B cell (primary cell): ENCODE data around the gene MAP1B. TPM values are rescaled to one million over a fixed set of nuclear protein-coding genes. Genes with fewer than 3 reads are reported as not detected.

Source experiments
- ATAC-seq: fragments of 200-7000 bp; cut with Tn5 transposase; one replicate; pipeline ENCODE4 v1.10.0; 2021; ENCODE audit warnings: low read depth, mild to moderate bottlenecking, moderate number of reproducible peaks, moderate library complexity
- CTCF ChIA-PET: fragments of 350-600 bp; sonication (Branson Sonifier 250); formaldehyde crosslinking; loops from one replicate; lab custom pipeline; 2021; ENCODE audit warnings: antibody characterized with exemption, inconsistent platforms; lab: Charles Lee
- POLR2A ChIA-PET: fragments of 350-600 bp; sonication (Branson Sonifier 250); formaldehyde crosslinking; loops from one replicate; lab custom pipeline; 2021; ENCODE audit warnings: antibody characterized with exemption; lab: Charles Lee
- DNase-seq: peaks from one replicate; pipeline ENCODE4 v3.0.0; 2013
- H2AFZ ChIP-seq: 2 replicates; pipeline ENCODE4 v1.6.1; 2012; ENCODE audit warnings: mild to moderate bottlenecking, low read depth, low read length; ENCODE audit not compliant: insufficient read depth, poor library complexity, severe bottlenecking
- H3K27ac ChIP-seq, 2 donors: 1 replicate in 1 of 2; 2 replicates in 1 of 2; pipeline ENCODE4 v1.5.1; 2012 to 2013; ENCODE audit warnings: low read length in 2 of 2, mild to moderate bottlenecking in 2 of 2, moderate library complexity in 1 of 2
- H3K27me3 ChIP-seq, 4 experiments: fragments of 200-600 bp in 1 of 4; sonication (generic) in 1 of 4; replicated peaks in 1 of 4; 1 replicate in 2 of 4; 2 replicates in 2 of 4; pipeline versions ENCODE4 v1.6.1 to v1.7.0; 2013 to 2016; ENCODE audit warnings: low read length in 3 of 4, mild to moderate bottlenecking in 2 of 4, mixed read lengths in 1 of 4, moderate library complexity in 1 of 4; ENCODE audit not compliant: insufficient read depth in 4 of 4, control insufficient read depth in 3 of 4; ENCODE audit errors: control extremely low read depth in 1 of 4
- H3K36me3 ChIP-seq, 2 experiments: replicated peaks in 1 of 2; 1 replicate in 1 of 2; 2 replicates in 1 of 2; pipeline versions ENCODE4 v1.6.1 to v1.7.1; 2013; ENCODE audit warnings: low read length in 1 of 2; ENCODE audit not compliant: insufficient read depth in 2 of 2, control insufficient read depth in 1 of 2; ENCODE audit errors: control extremely low read depth in 1 of 2, extremely low read depth in 1 of 2
- H3K4me1 ChIP-seq, 2 donors: fragments of 200-600 bp in 1 of 2; sonication (generic) in 1 of 2; 1 replicate in 1 of 2; 2 replicates in 1 of 2; pipeline versions ENCODE4 v1.5.1 to v1.6.1; 2013 to 2017; ENCODE audit warnings: low read length in 2 of 2; ENCODE audit not compliant: control insufficient read depth in 2 of 2, insufficient read depth in 2 of 2
- H3K4me2 ChIP-seq: replicated peaks from 2 replicates; pipeline ENCODE3; 2012; ENCODE audit warnings: mild to moderate bottlenecking, low read depth, low read length; ENCODE audit not compliant: poor library complexity, severe bottlenecking
- H3K4me3 ChIP-seq, 5 experiments: fragments of 200-600 bp in 1 of 5; sonication (generic) in 1 of 5; 1 replicate in 3 of 5; 2 replicates in 2 of 5; pipeline versions ENCODE4 v1.5.1 to v1.7.0; 2011 to 2016; ENCODE audit warnings: low read length in 4 of 5, mild to moderate bottlenecking in 4 of 5, low read depth in 2 of 5, control low read depth in 1 of 5, moderate library complexity in 1 of 5; ENCODE audit not compliant: insufficient read depth in 1 of 5; ENCODE audit errors: control extremely low read depth in 1 of 5, extremely low read depth in 1 of 5
- H3K79me2 ChIP-seq: fragments of 200-600 bp; sonication (generic); one replicate; pipeline ENCODE4 v1.6.0; 2016; ENCODE audit warnings: low read length; ENCODE audit not compliant: control insufficient read depth, insufficient read depth
- H3K9ac ChIP-seq: fragments of 200-600 bp; sonication (generic); 2 replicates; pipeline ENCODE4 v1.6.1; 2017; ENCODE audit warnings: mild to moderate bottlenecking, low read length, moderate library complexity
- H3K9me3 ChIP-seq, 3 donors: one replicate each; pipeline versions ENCODE4 v1.6.1 to v1.7.1; 2013; ENCODE audit warnings: low read length in 2 of 3; ENCODE audit not compliant: control insufficient read depth in 2 of 3, insufficient read depth in 1 of 3; ENCODE audit errors: control extremely low read depth in 1 of 3
- H4K20me1 ChIP-seq: 2 replicates; pipeline ENCODE4 v1.6.0; 2012; ENCODE audit warnings: mild to moderate bottlenecking, low read length; ENCODE audit not compliant: insufficient read depth, control insufficient read depth, poor library complexity, severe bottlenecking
- H3K27ac Mint-ChIP-seq: one replicate; pipeline ENCODE4 v1.8.0; 2021; ENCODE audit warnings: mixed read lengths
- H3K27me3 Mint-ChIP-seq: one replicate; pipeline ENCODE4 v1.8.0; 2021; ENCODE audit warnings: mixed read lengths
- H3K4me1 Mint-ChIP-seq: one replicate; pipeline ENCODE4 v1.8.0; 2021; ENCODE audit warnings: mixed read lengths
- H3K4me3 Mint-ChIP-seq: one replicate; pipeline ENCODE4 v1.8.0; 2021; ENCODE audit warnings: mixed read lengths
- H3K9me3 Mint-ChIP-seq: one replicate; pipeline ENCODE4 v1.8.0; 2022; ENCODE audit warnings: mixed read lengths; ENCODE audit not compliant: insufficient read depth
- EZH2 ChIP-seq: IDR thresholded peaks from 2 replicates; pipeline ENCODE4 v1.6.1; 2012; ENCODE audit warnings: borderline replicate concordance, low read depth, mild to moderate bottlenecking, moderate library complexity, low read length; ENCODE audit not compliant: insufficient read depth, poor library complexity, severe bottlenecking
- WGBS: methylation state at CpG from one replicate; pipeline ENCODE4 v1.1.5; 2013; ENCODE audit warnings: missing lambda C conversion rate; ENCODE audit not compliant: insufficient coverage; 5-methylcytosine and 5-hydroxymethylcytosine counted together
- intact Hi-C: fragments of 100-400 bp; cut with micrococcal nuclease; formaldehyde crosslinking; loops from one replicate; pipeline ENCODE4 v1.10.0; 2022
- polyA plus RNA-seq: library from polyadenylated mRNA; depleted of rRNA; stranded (reverse); fragments of >200 nt; gene quantifications from 2 replicates; pipeline ENCODE4 v1.2.3, GENCODE V29; 2012
- small RNA-seq: library from RNA; depleted of rRNA; stranded (forward); fragments of <200 nt; gene quantifications from one replicate; pipeline ENCODE3, GENCODE V24; 2012; ENCODE audit warnings: low replicate concordance, low read depth; ENCODE audit not compliant: insufficient read length
- total RNA-seq, 2 donors: library from RNA; stranded (reverse); fragments of 120-200 nt in 1 of 2; gene quantifications; 1 replicate in 1 of 2; 2 replicates in 1 of 2; pipeline versions ENCODE4 v1.2.3 to v1.2.4, GENCODE V29; 2013 to 2022
- TF ChIP-seq, protein P1 (sequence below): fragments of 200-600 bp; IDR thresholded peaks from one replicate; pipeline ENCODE4 v1.8.0; 2022; ENCODE audit warnings: antibody characterized with exemption, mild to moderate bottlenecking

MAP1B gene
- total and polyA plus RNA-seq, 2 donors (not counting 1 experiment from before 2014, with no cell fraction given), result 0.15 TPM; not detected in 1

DNA sequence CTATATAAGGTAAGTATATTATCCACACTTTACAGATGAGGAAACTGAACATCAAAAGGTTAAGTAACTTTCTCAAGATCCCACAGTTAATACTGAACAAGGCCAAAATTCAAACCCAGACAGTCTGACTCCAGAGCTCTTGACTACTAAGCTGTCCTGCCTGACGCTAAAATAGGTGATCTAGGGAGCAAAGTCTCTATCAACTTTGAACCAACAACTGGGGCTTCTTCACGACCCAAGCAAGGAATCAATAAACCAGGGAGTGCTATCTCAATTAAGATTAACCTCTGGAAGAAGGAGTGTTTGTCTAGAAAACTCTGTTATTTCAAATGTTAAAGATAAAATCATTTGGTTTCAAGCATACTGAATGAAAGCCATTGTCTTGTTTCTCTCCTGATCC is 148.4 kb downstream of the MAP1B start:
- H3K36me3 ChIP-seq, result peaks cover 7 to 11% of the 10 kb centered on the region in 2 experiments
- H3K9me3 ChIP-seq, result no peaks in the 10 kb centered on the region
- no peak for ATAC-seq
- POLR2A ChIA-PET, result no interaction called here
- no peak overlapping the region for H3K4me3 ChIP-seq
- H3K27me3 Mint-ChIP-seq, result no peaks in the 10 kb centered on the region
- no peak overlapping the region for H2AFZ ChIP-seq
- no peaks in the 10 kb centered on the region for H3K4me1 ChIP-seq
- no peak for DNase-seq
- H3K9me3 Mint-ChIP-seq, result no peaks in the 10 kb centered on the region
- 100% methylated on average over 1 of the region's 2 CpGs for WGBS
- TF ChIP-seq, protein P1, sequence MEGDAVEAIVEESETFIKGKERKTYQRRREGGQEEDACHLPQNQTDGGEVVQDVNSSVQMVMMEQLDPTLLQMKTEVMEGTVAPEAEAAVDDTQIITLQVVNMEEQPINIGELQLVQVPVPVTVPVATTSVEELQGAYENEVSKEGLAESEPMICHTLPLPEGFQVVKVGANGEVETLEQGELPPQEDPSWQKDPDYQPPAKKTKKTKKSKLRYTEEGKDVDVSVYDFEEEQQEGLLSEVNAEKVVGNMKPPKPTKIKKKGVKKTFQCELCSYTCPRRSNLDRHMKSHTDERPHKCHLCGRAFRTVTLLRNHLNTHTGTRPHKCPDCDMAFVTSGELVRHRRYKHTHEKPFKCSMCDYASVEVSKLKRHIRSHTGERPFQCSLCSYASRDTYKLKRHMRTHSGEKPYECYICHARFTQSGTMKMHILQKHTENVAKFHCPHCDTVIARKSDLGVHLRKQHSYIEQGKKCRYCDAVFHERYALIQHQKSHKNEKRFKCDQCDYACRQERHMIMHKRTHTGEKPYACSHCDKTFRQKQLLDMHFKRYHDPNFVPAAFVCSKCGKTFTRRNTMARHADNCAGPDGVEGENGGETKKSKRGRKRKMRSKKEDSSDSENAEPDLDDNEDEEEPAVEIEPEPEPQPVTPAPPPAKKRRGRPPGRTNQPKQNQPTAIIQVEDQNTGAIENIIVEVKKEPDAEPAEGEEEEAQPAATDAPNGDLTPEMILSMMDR, result no peak
- no peak for TF ChIP-seq EZH2
- H3K4me1 Mint-ChIP-seq, result peaks cover 10% of the 10 kb centered on the region
- intact Hi-C loops, result no loop called here
- H3K27ac ChIP-seq, result no peak overlapping the region
- H4K20me1 ChIP-seq, result no peaks in the 10 kb centered on the region
- H3K4me2 ChIP-seq, result no peak overlapping the region
- no peaks in the 10 kb centered on the region for H3K27me3 ChIP-seq
- peaks cover 9% of the 10 kb centered on the region for H3K79me2 ChIP-seq
- CTCF ChIA-PET, result no interaction called here
- H3K27ac Mint-ChIP-seq, result no peak overlapping the region
- H3K9ac ChIP-seq, result no peak overlapping the region
- H3K4me3 Mint-ChIP-seq, result no peak overlapping the region

DNA sequence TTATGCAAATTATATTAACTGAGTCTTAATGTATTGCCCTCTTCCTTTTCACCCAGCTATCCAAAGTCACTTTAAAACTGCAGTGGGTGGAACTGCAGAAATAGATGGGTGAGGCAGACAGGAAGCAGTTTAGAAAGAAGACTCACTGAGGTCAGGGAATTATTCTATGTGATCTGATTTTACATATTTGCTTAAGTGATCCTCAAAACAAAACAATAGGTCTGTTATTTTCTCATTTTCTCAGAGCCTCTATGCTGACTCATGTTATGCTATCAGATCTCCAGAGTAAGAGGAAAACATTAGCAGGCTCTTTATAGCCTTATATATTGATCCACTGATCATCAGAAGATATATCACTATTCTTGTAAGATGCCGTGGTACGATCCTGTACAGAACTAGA is 149.3 kb downstream of the MAP1B start:
- Histone ChIP-seq H3K79me2 (peaks cover 9% of the 10 kb centered on the region), H3K9me3 (no peaks in the 10 kb centered on the region), H3K36me3 (peaks cover 3 to 9% of the 10 kb centered on the region in 2 experiments), H3K27me3 (no peaks in the 10 kb centered on the region), H3K27ac (no peak overlapping the region), H3K9ac (no peak overlapping the region), H4K20me1 (no peaks in the 10 kb centered on the region), H2AFZ (no peak overlapping the region), H3K4me2 (no peak overlapping the region), H3K4me3 (no peak overlapping the region), H3K4me1 (no peaks in the 10 kb centered on the region)
- ATAC-seq (no peak), DNase-seq (no peak)
- no CpG with 5 or more reads among the region's 2 CpGs for WGBS
- POLR2A ChIA-PET, result no interaction called here
- Mint-ChIP-seq H3K27me3 (no peaks in the 10 kb centered on the region), H3K27ac (no peak overlapping the region), H3K9me3 (no peaks in the 10 kb centered on the region), H3K4me3 (no peak overlapping the region), H3K4me1 (peaks cover 10% of the 10 kb centered on the region)
- CTCF ChIA-PET, result no interaction called here
- intact Hi-C loops, result no loop called here
- TF ChIP-seq, protein P1, result no peak

Small RNA genes within 50 kb of the gene (small RNA-seq; reads per million reads assigned to genes)
- not detected for gene MIR4803

Other genes with a start within 250 kb of the MAP1B start
- gene MRPS27, start 212.8 kb downstream of the MAP1B start, total RNA-seq, result 52.8 and 58.3 TPM in 2 replicates
- gene MRPS27, start 212.8 kb downstream of the MAP1B start, polyA plus RNA-seq, result 33.4 and 33.6 TPM in 2 replicates
- gene PTCD2, start 212.9 kb downstream of the MAP1B start, total RNA-seq, result 10.1 and 10.5 TPM in 2 replicates
- 3.3 and 3.7 TPM in 2 replicates for gene PTCD2, start 212.9 kb downstream of the MAP1B start, polyA plus RNA-seq